C4-2B (cell line): ENCODE measurements around the gene DNASE1L1.

Experiments
- ZFX ChIP-seq: fragments of 450-650 bp; IDR thresholded peaks from 2 replicates; pipeline ENCODE4 v1.6.1; 2017
- TF ChIP-seq, protein P1 (sequence below): fragments of 450-650 bp; conservative IDR thresholded peaks from 2 replicates; pipeline ENCODE4 v1.5.1; 2017; ENCODE audit warnings: mild to moderate bottlenecking

DNA sequence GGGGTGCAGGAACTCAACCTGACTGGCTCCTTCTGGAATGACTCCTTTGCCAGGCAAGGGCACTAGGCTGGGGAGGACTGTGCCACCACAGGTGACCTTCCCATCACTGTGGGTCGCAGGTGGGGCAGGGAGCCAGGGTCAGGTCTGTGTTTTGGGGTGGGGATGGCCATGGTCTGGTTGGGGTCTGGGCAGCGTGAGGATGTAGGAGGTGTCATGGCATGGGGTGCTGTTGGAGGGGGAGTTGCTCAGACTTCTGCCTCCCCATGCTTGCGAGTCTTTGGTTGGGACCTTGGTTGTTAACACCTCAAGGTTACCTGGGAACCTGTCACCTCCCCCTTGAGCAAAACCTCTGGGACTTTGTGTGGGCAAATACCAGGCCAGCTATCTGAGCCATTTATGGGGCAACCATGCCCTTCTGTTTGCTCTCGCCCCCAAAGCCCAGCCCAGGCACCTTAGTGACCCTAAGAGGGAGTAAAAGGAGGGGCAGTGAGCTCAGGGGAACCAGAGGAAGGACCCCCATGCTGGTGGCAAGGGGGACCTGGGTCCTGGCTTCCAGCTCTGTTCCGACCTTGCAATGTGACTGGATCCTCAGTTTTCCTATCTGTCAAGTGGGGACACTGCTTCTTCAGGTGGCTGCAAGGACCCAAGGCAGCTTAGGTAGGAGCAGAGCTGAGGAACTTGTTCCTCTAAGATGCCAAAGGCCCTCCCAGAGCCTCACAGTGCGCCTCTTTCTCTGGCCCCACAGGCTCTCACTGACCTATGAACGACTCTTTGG is 25.5 kb upstream of the DNASE1L1 start:
- TF ChIP-seq, protein P1, sequence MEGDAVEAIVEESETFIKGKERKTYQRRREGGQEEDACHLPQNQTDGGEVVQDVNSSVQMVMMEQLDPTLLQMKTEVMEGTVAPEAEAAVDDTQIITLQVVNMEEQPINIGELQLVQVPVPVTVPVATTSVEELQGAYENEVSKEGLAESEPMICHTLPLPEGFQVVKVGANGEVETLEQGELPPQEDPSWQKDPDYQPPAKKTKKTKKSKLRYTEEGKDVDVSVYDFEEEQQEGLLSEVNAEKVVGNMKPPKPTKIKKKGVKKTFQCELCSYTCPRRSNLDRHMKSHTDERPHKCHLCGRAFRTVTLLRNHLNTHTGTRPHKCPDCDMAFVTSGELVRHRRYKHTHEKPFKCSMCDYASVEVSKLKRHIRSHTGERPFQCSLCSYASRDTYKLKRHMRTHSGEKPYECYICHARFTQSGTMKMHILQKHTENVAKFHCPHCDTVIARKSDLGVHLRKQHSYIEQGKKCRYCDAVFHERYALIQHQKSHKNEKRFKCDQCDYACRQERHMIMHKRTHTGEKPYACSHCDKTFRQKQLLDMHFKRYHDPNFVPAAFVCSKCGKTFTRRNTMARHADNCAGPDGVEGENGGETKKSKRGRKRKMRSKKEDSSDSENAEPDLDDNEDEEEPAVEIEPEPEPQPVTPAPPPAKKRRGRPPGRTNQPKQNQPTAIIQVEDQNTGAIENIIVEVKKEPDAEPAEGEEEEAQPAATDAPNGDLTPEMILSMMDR = no peak
- no peak for TF ChIP-seq ZFX
